Measurements from ENCODE around the gene SLC22A23. TPM values are rescaled to one million over a fixed set of nuclear protein-coding genes. Genes with fewer than 3 reads are reported as not detected.
"Not testable (repeated sequence)": the region's sequence is repeated elsewhere in the genome, so short reads cannot be mapped to it uniquely, and the experiment has no call there.

SLC22A23 gene
- total RNA-seq, 2 experiments from 2014 or later: 0.23 to 0.24 TPM

DNA sequence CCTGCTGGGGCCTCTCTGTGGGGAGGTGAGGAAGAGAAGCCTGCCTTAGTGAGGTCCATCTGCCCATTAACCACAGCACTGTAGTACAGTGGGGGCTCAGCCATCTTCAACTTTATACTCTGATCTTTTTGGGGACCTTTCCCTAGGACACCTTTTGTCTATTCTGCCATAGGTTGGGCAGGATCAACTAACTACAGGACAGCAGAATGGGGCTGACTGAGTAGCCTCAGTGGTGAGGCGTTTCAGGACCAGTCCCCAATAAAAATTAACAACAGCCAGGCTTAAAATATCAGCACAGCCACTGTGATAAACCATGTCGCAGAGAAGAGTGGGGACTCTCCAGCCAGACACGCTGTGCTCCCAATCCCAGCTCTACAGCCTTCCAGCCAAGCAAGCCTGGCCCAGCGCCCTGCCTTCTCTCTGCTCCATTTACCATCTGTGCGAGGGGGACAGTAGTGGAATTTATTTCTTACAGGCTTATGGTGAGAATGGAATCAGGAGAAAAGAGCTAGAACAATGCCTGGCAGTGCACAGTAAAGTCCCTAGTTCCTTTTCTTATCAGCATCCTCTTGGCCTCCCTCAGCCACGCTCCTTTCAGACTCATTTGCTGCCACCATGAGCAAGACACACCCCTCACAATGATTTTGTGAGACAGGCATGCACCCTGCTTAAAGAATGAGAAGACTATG, 75.5 kb downstream of the SLC22A23 start:
- ATAC-seq (no peak), DNase-seq (no peak)
- Mint-ChIP-seq H3K27me3 (ENCODE audit: low read depth) (peaks cover 7% of the 10 kb centered on the region), H3K4me3 (no peak overlapping the region), H3K36me3 (ENCODE audit: low read depth) (no peaks in the 10 kb centered on the region), H3K9me3 (ENCODE audit: insufficient read depth) (no peaks in the 10 kb centered on the region), H3K27ac (no peak overlapping the region), H3K4me1 (ENCODE audit: low read depth) (peaks cover 8% of the 10 kb centered on the region)
- ChIA-PET POLR2A (no interaction called here), CTCF (no interaction called here)

DNA sequence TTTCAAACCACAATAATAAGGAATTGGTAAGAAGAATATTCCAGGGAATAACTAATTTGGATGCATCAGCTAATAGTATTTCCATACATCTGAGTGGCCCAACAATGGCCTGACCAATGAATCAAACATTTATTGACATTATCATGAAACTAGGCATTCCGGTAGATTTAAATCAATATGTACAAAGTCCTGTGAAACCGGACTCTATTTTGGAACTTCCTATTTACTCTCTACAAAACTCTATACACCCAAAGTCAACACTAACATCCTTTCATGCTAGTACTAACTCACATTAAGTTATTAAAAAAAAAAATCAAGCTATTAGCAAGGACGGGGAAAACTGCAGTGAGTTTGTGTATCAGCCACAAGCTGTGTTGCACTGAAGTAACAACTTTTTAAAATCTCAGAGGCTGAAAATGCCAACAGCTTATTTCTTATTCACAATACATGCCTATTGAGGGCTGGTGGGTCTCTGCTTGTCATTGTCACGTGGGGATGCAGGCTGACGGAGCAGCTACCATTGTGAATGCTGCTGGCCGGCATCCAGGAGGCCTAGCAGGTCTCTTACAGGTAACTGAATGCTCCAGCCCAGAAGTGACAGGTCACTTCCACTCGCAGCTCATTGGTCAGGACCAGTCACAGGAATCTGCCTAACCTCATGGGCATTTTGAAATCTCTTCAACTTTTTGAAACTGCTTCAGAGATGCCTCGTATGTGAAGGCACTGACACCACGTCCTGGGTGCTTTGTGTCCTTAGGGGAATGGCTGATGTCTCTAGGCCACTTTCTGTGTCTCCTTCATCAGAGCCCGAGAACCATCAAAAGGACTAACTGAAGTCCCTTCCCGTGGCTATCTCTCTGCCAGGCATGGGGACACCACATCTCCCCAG, 76.3 kb downstream of the SLC22A23 start:
- ATAC-seq (no peak), DNase-seq (no peak)
- Mint-ChIP-seq H3K36me3 (ENCODE audit: low read depth) (no peaks in the 10 kb centered on the region), H3K27ac (no peak overlapping the region), H3K27me3 (ENCODE audit: low read depth) (peaks cover 8% of the 10 kb centered on the region), H3K4me1 (ENCODE audit: low read depth) (peaks cover 8% of the 10 kb centered on the region), H3K9me3 (ENCODE audit: insufficient read depth) (no peaks in the 10 kb centered on the region), H3K4me3 (no peak overlapping the region)
- CTCF ChIA-PET: interaction anchor here (0.9 kb wide), 1 partner anchor 30 kb away, joined by 3 read pairs; no protein-coding TSS in a partner anchor
- POLR2A ChIA-PET: no interaction called here

DNA sequence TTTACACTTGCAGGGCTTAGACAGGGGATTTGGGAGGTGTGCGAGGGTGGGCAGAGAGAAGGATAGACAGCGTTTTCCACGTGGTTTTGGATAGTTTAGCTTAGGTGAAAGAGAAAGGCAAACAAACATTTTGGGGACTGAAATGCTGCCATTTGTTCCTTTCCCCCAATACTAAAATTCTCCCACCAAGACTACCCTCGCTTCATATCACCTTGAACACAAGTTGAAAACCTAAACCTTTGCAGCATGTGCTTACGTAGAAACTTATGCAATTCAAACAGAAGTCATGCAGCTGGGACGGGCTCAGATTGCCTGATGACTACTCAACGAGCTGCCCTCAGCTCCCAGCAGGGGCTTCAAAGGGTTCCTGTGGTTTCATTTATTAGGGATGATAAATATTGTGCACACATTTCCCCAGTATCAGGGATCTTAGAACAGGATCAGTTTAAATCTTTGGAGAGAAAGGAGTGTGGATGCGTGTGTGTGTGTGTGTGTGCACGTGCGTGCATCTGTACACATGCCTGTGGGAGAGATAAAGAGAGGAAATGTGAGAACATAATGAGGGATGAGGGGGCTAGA, 77.3 kb downstream of the SLC22A23 start:
- Mint-ChIP-seq H3K27me3 (ENCODE audit: low read depth) (peaks cover 8% of the 10 kb centered on the region), H3K4me1 (ENCODE audit: low read depth) (peaks cover 8% of the 10 kb centered on the region), H3K27ac (no peak overlapping the region), H3K4me3 (no peak overlapping the region), H3K36me3 (ENCODE audit: low read depth) (no peaks in the 10 kb centered on the region), H3K9me3 (ENCODE audit: insufficient read depth) (no peaks in the 10 kb centered on the region)
- ATAC-seq (no peak), DNase-seq (no peak)
- CTCF ChIA-PET: no interaction called here
- POLR2A ChIA-PET: interaction anchor here (0.5 kb wide), 1 partner anchor 267 kb away, joined by 3 read pairs; no protein-coding TSS in a partner anchor

DNA sequence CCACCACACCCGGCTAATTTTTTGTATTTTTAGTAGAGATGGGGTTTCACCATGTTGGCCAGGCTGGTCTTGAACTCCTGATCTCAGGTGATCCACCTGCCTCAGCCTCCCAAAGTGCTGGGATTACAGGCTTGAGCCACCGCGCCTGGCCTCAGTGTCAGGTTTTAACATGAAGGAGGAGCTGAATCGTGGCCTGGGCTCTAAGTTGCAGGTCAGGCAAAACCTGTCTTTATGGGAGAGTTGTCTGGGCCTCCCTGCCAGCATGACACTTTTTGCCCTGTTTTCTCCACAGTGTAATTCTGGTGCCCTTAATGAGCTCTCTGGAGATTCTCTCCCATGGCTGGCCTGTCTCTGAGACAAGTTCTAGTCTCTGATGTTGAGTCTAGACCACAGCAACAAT, 78.0 kb downstream of the SLC22A23 start:
- H3K9me3 Mint-ChIP-seq (ENCODE audit: insufficient read depth); H3K4me3 Mint-ChIP-seq; ATAC-seq; CTCF ChIA-PET; H3K36me3 Mint-ChIP-seq (ENCODE audit: low read depth); DNase-seq; H3K27ac Mint-ChIP-seq; H3K27me3 Mint-ChIP-seq (ENCODE audit: low read depth); H3K4me1 Mint-ChIP-seq (ENCODE audit: low read depth): not testable (repeated sequence)
- POLR2A ChIA-PET: interaction anchor here (0.5 kb wide), 1 partner anchor 266 kb away, joined by 3 read pairs; no protein-coding TSS in a partner anchor

DNA sequence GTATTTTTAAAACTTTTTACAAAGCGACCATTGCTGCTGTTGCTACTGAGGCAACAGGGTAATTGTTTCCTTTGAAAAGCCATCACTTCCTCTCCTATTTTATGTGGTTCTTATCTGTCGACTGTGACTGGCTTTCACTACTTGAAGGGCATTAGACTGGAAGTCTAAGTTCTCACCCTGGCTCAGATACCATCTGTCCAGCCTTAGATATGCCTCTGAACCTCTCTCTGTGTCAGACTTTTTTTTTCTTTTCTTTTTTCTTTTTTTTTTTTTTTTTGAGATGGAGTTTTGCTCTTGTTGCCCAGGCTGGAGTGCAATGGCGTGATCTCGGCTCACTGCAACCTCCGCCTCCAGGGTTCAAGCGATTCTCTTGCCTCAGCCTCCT, 78.5 kb downstream of the SLC22A23 start:
- H3K4me1 Mint-ChIP-seq (ENCODE audit: low read depth); DNase-seq; H3K9me3 Mint-ChIP-seq (ENCODE audit: insufficient read depth); H3K27me3 Mint-ChIP-seq (ENCODE audit: low read depth); POLR2A ChIA-PET; H3K36me3 Mint-ChIP-seq (ENCODE audit: low read depth); CTCF ChIA-PET; H3K4me3 Mint-ChIP-seq; H3K27ac Mint-ChIP-seq: not testable (repeated sequence)
- peak; percentile 74 for ATAC-seq

DNA sequence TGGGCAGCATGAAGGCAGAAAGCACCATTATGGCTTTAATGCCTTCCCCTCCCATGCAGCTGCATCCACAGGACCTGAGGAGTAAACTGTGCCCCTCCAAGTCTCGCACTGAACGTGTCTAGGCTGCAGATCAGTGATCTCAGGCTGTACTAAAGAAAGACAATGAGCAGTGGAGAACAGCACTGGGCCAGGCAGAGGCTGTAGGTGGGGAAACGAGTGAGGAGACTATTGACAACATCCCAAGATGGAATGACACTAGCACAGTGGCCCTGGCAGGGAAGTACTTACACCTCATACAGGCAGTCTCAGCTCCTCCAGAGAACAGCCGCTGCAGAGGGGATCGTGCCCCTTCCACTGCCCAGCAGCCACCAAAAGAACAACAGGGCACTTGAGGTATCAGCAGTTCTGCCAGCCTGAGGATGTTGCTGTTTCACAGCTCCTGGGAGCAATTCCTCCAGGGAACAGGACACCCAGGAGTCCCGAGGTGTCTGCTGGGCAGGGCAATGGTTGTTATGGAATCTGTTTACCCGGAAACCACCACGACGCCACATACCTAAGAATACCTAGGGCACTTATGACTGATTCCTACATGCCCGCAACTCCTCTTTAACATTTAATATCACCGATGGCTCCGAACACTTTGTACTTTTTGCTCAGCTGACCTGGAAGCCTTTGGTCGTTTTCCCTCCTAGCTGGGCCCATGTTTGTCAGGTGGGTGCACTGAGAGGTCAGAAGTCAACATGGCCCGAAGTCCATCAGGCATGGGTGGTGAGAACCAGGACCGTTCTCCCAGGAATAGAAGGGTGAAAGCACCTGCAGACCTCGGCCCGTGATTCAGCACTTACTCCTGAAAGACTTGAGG, 79.1 kb downstream of the SLC22A23 start:
- no peaks in the 10 kb centered on the region for H3K9me3 Mint-ChIP-seq (ENCODE audit: insufficient read depth)
- no peak for ATAC-seq
- H3K4me3 Mint-ChIP-seq: no peak overlapping the region
- ChIA-PET CTCF (no interaction called here), POLR2A (no interaction called here)
- DNase-seq: no peak
- peaks cover 8% of the 10 kb centered on the region for H3K27me3 Mint-ChIP-seq (ENCODE audit: low read depth)
- H3K36me3 Mint-ChIP-seq (ENCODE audit: low read depth): no peaks in the 10 kb centered on the region
- H3K4me1 Mint-ChIP-seq (ENCODE audit: low read depth): peaks cover 8% of the 10 kb centered on the region
- H3K27ac Mint-ChIP-seq: peak overlapping the region; percentile 37

DNA sequence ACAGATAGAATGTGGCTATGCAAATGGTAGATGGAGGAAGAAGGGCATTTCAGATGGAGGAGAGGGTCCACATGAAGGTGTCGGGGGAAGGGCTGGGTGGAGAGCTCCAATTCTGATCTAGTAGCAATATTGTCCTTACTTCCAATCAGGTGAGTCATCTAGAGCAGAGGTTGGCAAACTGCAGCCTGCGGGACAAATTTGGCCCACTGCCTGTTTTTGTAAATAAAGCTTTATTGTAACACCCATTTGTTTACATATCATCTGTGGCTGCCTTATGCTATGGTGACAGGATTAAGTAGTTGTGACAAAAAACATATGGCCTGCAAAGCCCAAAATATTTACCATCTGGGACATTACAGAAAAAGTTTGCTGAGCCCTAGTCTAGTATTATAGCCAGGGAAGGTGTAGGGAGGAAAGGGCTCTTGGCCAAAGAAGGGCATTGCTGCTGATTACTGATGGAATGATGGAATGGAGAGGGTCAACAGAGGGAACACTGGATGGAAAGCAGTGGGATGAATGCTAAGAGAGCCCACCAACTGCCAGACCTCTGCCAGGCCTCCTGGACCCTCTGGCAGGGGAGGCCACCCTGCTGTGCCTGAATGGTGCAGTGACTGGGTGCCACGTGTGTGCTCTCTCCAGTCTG, 79.8 kb downstream of the SLC22A23 start:
- CTCF ChIA-PET: no interaction called here
- H3K27ac Mint-ChIP-seq: no peak overlapping the region
- H3K27me3 Mint-ChIP-seq (ENCODE audit: low read depth): peaks cover 8% of the 10 kb centered on the region
- no peaks in the 10 kb centered on the region for H3K36me3 Mint-ChIP-seq (ENCODE audit: low read depth)
- H3K9me3 Mint-ChIP-seq (ENCODE audit: insufficient read depth): no peaks in the 10 kb centered on the region
- DNase-seq (no peak), ATAC-seq (no peak)
- peaks cover 8% of the 10 kb centered on the region for H3K4me1 Mint-ChIP-seq (ENCODE audit: low read depth)
- no peak overlapping the region for H3K4me3 Mint-ChIP-seq
- POLR2A ChIA-PET: no interaction called here

DNA sequence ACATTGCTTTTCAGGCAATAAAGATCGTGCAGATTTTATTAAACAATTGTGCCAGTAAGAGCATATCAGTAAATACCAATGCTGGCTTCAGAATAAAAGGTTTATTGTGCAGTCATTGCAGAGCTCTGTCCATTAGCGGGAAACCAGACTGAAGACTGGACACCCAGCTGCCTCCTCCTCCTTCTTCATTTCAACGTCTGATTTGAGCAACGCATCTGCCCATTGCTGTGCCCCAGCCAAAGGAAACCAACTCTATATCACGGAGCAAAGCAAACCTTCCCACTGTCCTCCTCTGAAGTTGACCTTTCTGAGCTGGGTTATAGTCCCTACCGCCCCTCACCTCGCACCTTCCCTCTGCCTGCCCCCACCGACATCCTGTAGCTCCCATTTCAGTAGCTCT, 80.8 kb downstream of the SLC22A23 start:
- DNase-seq (no peak), ATAC-seq (no peak)
- Mint-ChIP-seq H3K9me3 (ENCODE audit: insufficient read depth) (no peaks in the 10 kb centered on the region), H3K36me3 (ENCODE audit: low read depth) (no peaks in the 10 kb centered on the region), H3K27me3 (ENCODE audit: low read depth) (peaks cover 8% of the 10 kb centered on the region), H3K4me1 (ENCODE audit: low read depth) (peaks cover 8% of the 10 kb centered on the region), H3K27ac (no peak overlapping the region), H3K4me3 (no peak overlapping the region)
- ChIA-PET CTCF (no interaction called here), POLR2A (no interaction called here)

DNA sequence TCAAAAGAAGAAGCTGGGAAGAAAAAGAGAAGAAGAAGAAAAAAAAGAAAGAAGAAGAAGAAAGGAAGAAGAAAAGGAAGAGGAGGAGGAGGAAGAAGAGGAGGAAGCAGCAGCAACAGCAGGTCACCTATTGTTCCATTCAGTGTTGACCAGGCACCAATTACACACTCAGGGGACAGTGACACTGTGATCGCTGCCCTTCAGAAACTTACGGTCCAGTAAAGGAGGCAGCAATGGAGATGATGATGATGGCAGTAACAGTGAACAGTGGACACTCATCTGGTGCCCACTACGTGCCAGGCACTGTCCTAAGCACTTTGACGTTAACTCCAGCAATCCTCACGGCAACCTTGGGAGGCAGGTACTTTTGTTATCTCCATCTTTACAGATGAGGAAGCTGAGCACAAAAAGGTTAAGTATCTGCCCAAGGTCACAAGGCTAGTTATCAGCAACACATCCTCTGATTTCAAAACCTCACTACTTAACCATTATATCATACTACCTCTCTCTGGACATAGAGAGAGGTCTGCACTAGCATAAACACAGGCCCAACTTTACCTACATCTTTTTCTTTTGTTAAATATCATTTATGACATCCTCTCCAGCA, 83.2 kb downstream of the SLC22A23 start:
- POLR2A ChIA-PET: no interaction called here
- no peak overlapping the region for H3K4me3 Mint-ChIP-seq
- H3K36me3 Mint-ChIP-seq (ENCODE audit: low read depth): no peaks in the 10 kb centered on the region
- CTCF ChIA-PET: no interaction called here
- no peak for ATAC-seq
- H3K9me3 Mint-ChIP-seq (ENCODE audit: insufficient read depth): no peaks in the 10 kb centered on the region
- no peak for DNase-seq
- peaks cover 5% of the 10 kb centered on the region for H3K4me1 Mint-ChIP-seq (ENCODE audit: low read depth)
- H3K27me3 Mint-ChIP-seq (ENCODE audit: low read depth): peaks cover 3% of the 10 kb centered on the region
- no peak overlapping the region for H3K27ac Mint-ChIP-seq

DNA sequence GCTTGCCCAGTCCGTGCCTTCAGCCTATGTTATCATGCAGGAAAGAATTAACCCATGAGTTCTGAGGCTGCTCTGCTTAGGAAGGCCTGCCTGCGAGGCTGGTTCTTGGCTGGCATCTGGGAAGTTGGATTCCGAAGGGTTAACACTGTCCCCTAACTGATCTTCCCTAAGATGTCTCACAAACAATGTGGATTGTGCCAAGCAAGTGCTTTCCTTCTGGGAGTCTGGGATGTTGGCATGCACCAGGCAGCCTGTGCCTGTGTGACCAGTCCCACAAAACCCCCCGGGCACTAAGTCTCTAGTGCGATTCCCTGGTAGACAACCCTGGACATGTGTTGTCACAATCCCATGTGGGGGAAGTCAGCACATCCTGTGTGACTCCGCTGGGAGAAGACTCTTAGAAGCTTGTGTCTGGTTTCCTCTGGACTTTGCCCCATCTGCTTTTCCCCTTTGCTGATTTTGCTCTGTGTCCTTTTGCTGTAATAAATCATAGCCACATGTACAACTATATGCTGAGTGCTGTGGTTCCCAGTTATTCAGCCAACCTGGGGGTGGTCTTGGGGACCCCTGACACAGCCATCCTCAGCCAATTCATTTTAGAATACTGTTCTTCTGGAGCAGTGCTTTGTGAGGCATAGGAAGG, 83.8 kb downstream of the SLC22A23 start:
- Mint-ChIP-seq H3K36me3 (ENCODE audit: low read depth) (no peaks in the 10 kb centered on the region), H3K4me3 (no peak overlapping the region), H3K9me3 (ENCODE audit: insufficient read depth) (no peaks in the 10 kb centered on the region), H3K4me1 (ENCODE audit: low read depth) (peaks cover 1% of the 10 kb centered on the region), H3K27me3 (ENCODE audit: low read depth) (peaks cover 3% of the 10 kb centered on the region), H3K27ac (no peak overlapping the region)
- CTCF ChIA-PET: no interaction called here
- ATAC-seq (no peak), DNase-seq (no peak)
- POLR2A ChIA-PET: no interaction called here

Measured in activated CD8-positive, alpha-beta T cell treated with anti-CD3 and anti-CD28 coated beads, Interleukin-2, amount 10 ng/mL, durations not matched to agents 7 days and 5 days (primary cell).